ENCODE data around the gene ZNF189. TPM values are rescaled to one million over a fixed set of nuclear protein-coding genes. Genes with fewer than 3 reads are reported as not detected.

Gene ZNF189
- total RNA-seq, 6 donors from 2014 or later = 10.4 to 25.1 (median 13.4) TPM

GRCh38 chr9:101408374-101409078 lies 9.9 kb downstream of the ZNF189 start:
- H3K4me3 ChIP-seq = no peak overlapping the region
- WGBS, 2 donors = 96 to 97% methylated on average over 5 of the region's 5 CpGs
- no peaks in the 10 kb centered on the region for H3K4me1 ChIP-seq
- no peak overlapping the region for H3K27ac ChIP-seq
- ATAC-seq (ENCODE audit: low FRiP score in 2 of 2) (no peak), DNase-seq (no peak)
- no peak for TF ChIP-seq CTCF (IDR thresholded peaks at IDR 0.05)
- no peak for TF ChIP-seq POLR2A (IDR thresholded peaks at IDR 0.05)
- TF ChIP-seq POLR2AphosphoS5 (IDR thresholded peaks at IDR 0.05) = no peak
- TF ChIP-seq EP300 (IDR thresholded peaks at IDR 0.05) = no peak
- H3K36me3 ChIP-seq = peaks cover 43 to 63% (median 58%) of the 10 kb centered on the region in 4 donors
- no peaks in the 10 kb centered on the region for H3K27me3 ChIP-seq
- H3K9me3 ChIP-seq = peaks cover 88 to 100% (median 95%) of the 10 kb centered on the region in 4 donors

- H3K9me3 ChIP-seq = peaks cover 91 to 99% (median 95%) of the 10 kb centered on the region in 4 donors
- no peaks in the 10 kb centered on the region for H3K27me3 ChIP-seq
- 97 to 100% methylated on average over 4 of the region's 4 CpGs for WGBS, 2 donors
- TF ChIP-seq EP300 (IDR thresholded peaks at IDR 0.05) (no peak), POLR2AphosphoS5 (IDR thresholded peaks at IDR 0.05) (no peak), POLR2A (IDR thresholded peaks at IDR 0.05) (no peak)
- no peak overlapping the region for H3K4me3 ChIP-seq
- H3K4me1 ChIP-seq = no peaks in the 10 kb centered on the region
- no peak overlapping the region for H3K27ac ChIP-seq
- DNase-seq (no peak), ATAC-seq (ENCODE audit: low FRiP score in 2 of 2) (no peak)
- H3K36me3 ChIP-seq = peaks cover 38 to 57% (median 52%) of the 10 kb centered on the region in 4 donors
Observed at GRCh38 chr9:101409079-101409477, 10.4 kb downstream of the ZNF189 start.

- H3K27me3 ChIP-seq = no peaks in the 10 kb centered on the region
- H3K4me3 ChIP-seq = no peak overlapping the region
- H3K9me3 ChIP-seq = peaks cover 56 to 68% (median 59%) of the 10 kb centered on the region in 4 donors
- H3K36me3 ChIP-seq = no peaks in the 10 kb centered on the region
- ATAC-seq (ENCODE audit: low FRiP score in 2 of 2) = no peak
- H3K27ac ChIP-seq = no peak overlapping the region
- no peaks in the 10 kb centered on the region for H3K4me1 ChIP-seq
- no peak for DNase-seq
- no peak for TF ChIP-seq POLR2A (IDR thresholded peaks at IDR 0.05)
- no peak for TF ChIP-seq POLR2AphosphoS5 (IDR thresholded peaks at IDR 0.05)
- TF ChIP-seq EP300 (IDR thresholded peaks at IDR 0.05) = no peak
- no peak for TF ChIP-seq CTCF (IDR thresholded peaks at IDR 0.05)
Observed at GRCh38 chr9:101414839-101415238, 16.2 kb downstream of the ZNF189 start.

- H3K4me1 ChIP-seq = no peaks in the 10 kb centered on the region
- ATAC-seq (ENCODE audit: low FRiP score in 2 of 2) (no peak), DNase-seq (no peak)
- TF ChIP-seq POLR2AphosphoS5 (IDR thresholded peaks at IDR 0.05) (no peak), POLR2A (IDR thresholded peaks at IDR 0.05) (no peak), CTCF (IDR thresholded peaks at IDR 0.05) (no peak), EP300 (IDR thresholded peaks at IDR 0.05) (no peak)
- no peak overlapping the region for H3K27ac ChIP-seq
- no peak overlapping the region for H3K4me3 ChIP-seq
- H3K36me3 ChIP-seq = no peaks in the 10 kb centered on the region
- no peaks in the 10 kb centered on the region for H3K27me3 ChIP-seq
- peaks cover 48 to 60% (median 52%) of the 10 kb centered on the region in 4 donors for H3K9me3 ChIP-seq
Observed at GRCh38 chr9:101415578-101415977, 16.9 kb downstream of the ZNF189 start.

GRCh38 chr9:101417389-101417788 lies 18.7 kb downstream of the ZNF189 start:
- no peaks in the 10 kb centered on the region for H3K36me3 ChIP-seq
- TF ChIP-seq EP300 (IDR thresholded peaks at IDR 0.05) (no peak), POLR2AphosphoS5 (IDR thresholded peaks at IDR 0.05) (no peak), CTCF (IDR thresholded peaks at IDR 0.05) (no peak), POLR2A (IDR thresholded peaks at IDR 0.05) (no peak)
- peaks cover 32 to 42% (median 35%) of the 10 kb centered on the region in 4 donors for H3K9me3 ChIP-seq
- H3K4me1 ChIP-seq = no peaks in the 10 kb centered on the region
- no peak for ATAC-seq (ENCODE audit: low FRiP score in 2 of 2)
- H3K4me3 ChIP-seq = no peak overlapping the region
- no peak for DNase-seq
- H3K27ac ChIP-seq = no peak overlapping the region
- H3K27me3 ChIP-seq = no peaks in the 10 kb centered on the region
